NOMO-1 (cell line): ENCODE results near the gene GPR160.
A peak's percentile ranks its signal among the peaks of the same experiment; 100 is the strongest.

Experiments
- DNase-seq, 2 experiments: peaks; one replicate each; lab custom pipeline; 2025; ENCODE audit not compliant: unreplicated experiment in 2 of 2; lab: John Stamatoyannopoulos, UW

Gene GPR160

GRCh38 chr3:170024581-170024980, 13.2 kb upstream of the GPR160 start:
- DNase-seq = peak in 1 of 2 experiments; percentile 49

GRCh38 chr3:170027233-170028102, 10.3 kb upstream of the GPR160 start:
- no peak for DNase-seq

GRCh38 chr3:170033489-170033888, 4.3 kb upstream of the GPR160 start:
- peak; percentile 89 to 92 for DNase-seq

GRCh38 chr3:170038434-170039110, 777 bp downstream of the GPR160 start:
- peak; percentile 80 to 82 for DNase-seq

- no peak for DNase-seq
Observed at GRCh38 chr3:170040418-170040817, 2.6 kb downstream of the GPR160 start.

- DNase-seq = no peak
Observed at GRCh38 chr3:170043506-170043905, 5.7 kb downstream of the GPR160 start.

GRCh38 chr3:170044271-170044670, 6.5 kb downstream of the GPR160 start:
- DNase-seq = peak in 1 of 2 experiments; percentile 32

- DNase-seq = peak; percentile 91 to 99
Observed at GRCh38 chr3:170044795-170045244, 7.0 kb downstream of the GPR160 start.

- DNase-seq = no peak
Observed at GRCh38 chr3:170046269-170047132, 8.7 kb downstream of the GPR160 start.

- no peak for DNase-seq
Observed at GRCh38 chr3:170047133-170047404, 9.3 kb downstream of the GPR160 start.

GRCh38 chr3:170049146-170050000, 11.6 kb downstream of the GPR160 start:
- DNase-seq = no peak

- DNase-seq = no peak
Observed at GRCh38 chr3:170050753-170051152, 13.0 kb downstream of the GPR160 start.

- no peak for DNase-seq
Observed at GRCh38 chr3:170052398-170052797, 14.6 kb downstream of the GPR160 start.

- DNase-seq = peak; percentile 41 to 61
Observed at GRCh38 chr3:170054204-170054603, 16.4 kb downstream of the GPR160 start.

- no peak for DNase-seq
Observed at GRCh38 chr3:170055209-170055608, 17.4 kb downstream of the GPR160 start.

- no peak for DNase-seq
Observed at GRCh38 chr3:170056710-170057454, 19.1 kb downstream of the GPR160 start.

GRCh38 chr3:170057550-170057949, 19.8 kb downstream of the GPR160 start:
- DNase-seq = no peak

GRCh38 chr3:170058127-170058526, 20.3 kb downstream of the GPR160 start:
- no peak for DNase-seq

- no peak for DNase-seq
Observed at GRCh38 chr3:170059447-170059846, 21.7 kb downstream of the GPR160 start.

- no peak for DNase-seq
Observed at GRCh38 chr3:170062068-170062467, 24.3 kb downstream of the GPR160 start.
